RWPE1 (cell line): Measurements from ENCODE around the gene GCH1.
A peak's percentile ranks its signal among the peaks of the same experiment; 100 is the strongest.

ENCODE experiments used
- CTCF ChIA-PET: fragments of 350-600 bp; sonication (Branson Sonifier 250); formaldehyde crosslinking; extraction: SDS; loops from one replicate; lab custom pipeline; 2021; lab: Yijun Ruan, JAX
- POLR2A ChIA-PET: fragments of 400-600 bp; formaldehyde crosslinking; extraction: SDS; loops from one replicate; lab custom pipeline; 2020; ENCODE audit warnings: antibody characterized with exemption; ENCODE audit not compliant: low non-redundant PET; lab: Yijun Ruan, JAX
- DNase-seq: peaks from one replicate; pipeline ENCODE4 v3.0.0; 2012; ENCODE audit warnings: low spot score
- H3K27ac ChIP-seq: fragments of 450-650 bp; 2 replicates; pipeline ENCODE4 v1.5.1; 2017
- TF ChIP-seq, protein P1 (sequence below): fragments of 450-650 bp; conservative IDR thresholded peaks from 2 replicates; pipeline ENCODE4 v1.5.1; 2017; ENCODE audit warnings: low read depth, mild to moderate bottlenecking

Gene GCH1, protein sequence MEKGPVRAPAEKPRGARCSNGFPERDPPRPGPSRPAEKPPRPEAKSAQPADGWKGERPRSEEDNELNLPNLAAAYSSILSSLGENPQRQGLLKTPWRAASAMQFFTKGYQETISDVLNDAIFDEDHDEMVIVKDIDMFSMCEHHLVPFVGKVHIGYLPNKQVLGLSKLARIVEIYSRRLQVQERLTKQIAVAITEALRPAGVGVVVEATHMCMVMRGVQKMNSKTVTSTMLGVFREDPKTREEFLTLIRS

DNA sequence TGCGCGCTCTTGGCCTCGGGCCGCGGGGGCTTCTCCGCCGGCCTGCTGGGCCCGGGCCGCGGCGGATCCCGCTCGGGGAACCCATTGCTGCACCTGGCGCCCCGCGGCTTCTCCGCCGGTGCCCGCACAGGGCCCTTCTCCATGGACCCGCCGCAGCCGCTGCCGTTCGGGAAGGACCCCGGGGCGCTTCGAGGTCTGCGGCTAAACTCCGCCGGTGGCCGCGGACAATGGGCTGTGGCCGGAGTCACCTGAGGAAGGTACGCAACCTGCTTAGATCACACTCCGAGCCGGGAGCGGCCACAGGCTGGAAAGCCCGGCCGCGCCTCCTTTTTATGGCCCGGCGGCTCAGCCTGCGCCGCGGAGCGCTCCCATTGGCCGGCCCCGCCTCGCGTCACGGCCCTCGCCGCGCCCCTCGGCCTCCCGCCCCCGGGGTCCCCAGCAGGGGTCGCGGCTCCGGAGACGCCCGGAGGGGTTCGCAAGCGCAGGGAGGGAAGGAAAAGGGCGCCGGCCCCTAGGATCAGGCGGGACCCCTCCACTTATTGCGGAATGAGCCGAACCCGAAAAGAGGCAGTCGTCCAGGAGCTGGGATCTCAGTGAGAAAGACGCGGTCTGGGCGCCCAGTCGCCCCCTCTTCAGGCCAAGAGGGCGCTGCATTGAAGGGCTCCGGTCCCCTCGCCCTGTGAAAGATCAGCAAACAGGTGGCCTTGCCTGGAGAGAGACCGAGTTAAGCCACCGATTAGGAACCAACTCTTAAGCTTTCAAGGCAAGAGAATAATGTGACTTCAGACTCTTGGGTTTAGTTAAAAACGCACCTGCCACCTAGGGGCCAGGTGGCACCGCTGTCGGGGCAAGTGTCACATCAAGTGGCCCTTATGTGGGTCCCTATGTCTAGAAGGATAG lies at the start of gene GCH1:
GCH1 (minus strand) TSS at position 306 of the 900 bp plus-strand sequence; CDS start at position 143, 163 bp downstream.
- H3K27ac ChIP-seq = peak within 1 kb of the TSS; percentile 57
- DNase-seq = peak; percentile 60
- TF ChIP-seq, protein P1, sequence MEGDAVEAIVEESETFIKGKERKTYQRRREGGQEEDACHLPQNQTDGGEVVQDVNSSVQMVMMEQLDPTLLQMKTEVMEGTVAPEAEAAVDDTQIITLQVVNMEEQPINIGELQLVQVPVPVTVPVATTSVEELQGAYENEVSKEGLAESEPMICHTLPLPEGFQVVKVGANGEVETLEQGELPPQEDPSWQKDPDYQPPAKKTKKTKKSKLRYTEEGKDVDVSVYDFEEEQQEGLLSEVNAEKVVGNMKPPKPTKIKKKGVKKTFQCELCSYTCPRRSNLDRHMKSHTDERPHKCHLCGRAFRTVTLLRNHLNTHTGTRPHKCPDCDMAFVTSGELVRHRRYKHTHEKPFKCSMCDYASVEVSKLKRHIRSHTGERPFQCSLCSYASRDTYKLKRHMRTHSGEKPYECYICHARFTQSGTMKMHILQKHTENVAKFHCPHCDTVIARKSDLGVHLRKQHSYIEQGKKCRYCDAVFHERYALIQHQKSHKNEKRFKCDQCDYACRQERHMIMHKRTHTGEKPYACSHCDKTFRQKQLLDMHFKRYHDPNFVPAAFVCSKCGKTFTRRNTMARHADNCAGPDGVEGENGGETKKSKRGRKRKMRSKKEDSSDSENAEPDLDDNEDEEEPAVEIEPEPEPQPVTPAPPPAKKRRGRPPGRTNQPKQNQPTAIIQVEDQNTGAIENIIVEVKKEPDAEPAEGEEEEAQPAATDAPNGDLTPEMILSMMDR = peak; percentile 50
- ChIA-PET POLR2A (no interaction called here), CTCF (interaction anchor here (0.6 to 1.2 kb wide), 4 partner anchors 22 to 73 kb away, joined by 3 to 5 read pairs (median 3); no protein-coding TSS in a partner anchor)

DNA sequence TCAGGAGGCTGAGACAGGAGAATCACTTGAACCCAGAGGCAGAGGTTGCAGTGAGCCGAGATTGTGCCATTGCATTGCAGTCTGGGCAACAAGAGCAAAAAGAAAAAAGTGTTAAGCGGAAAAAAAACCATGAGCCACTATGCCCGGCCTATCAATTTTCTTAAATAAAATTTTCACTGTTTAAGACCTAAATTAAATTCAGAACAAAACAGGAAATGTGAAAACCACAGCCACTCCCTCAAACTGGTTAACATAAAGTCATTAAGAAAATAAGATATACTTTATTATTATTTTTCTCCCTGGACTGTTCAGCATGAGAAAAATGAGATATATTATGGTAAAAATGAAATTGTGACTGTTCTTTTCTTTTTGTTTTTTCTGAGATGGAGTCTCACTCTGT lies 44.6 kb upstream of the GCH1 start:
- CTCF ChIA-PET = no interaction called here
- H3K27ac ChIP-seq = no peak overlapping the region
- POLR2A ChIA-PET = no interaction called here
- DNase-seq = no peak
- TF ChIP-seq, protein P1 = no peak

DNA sequence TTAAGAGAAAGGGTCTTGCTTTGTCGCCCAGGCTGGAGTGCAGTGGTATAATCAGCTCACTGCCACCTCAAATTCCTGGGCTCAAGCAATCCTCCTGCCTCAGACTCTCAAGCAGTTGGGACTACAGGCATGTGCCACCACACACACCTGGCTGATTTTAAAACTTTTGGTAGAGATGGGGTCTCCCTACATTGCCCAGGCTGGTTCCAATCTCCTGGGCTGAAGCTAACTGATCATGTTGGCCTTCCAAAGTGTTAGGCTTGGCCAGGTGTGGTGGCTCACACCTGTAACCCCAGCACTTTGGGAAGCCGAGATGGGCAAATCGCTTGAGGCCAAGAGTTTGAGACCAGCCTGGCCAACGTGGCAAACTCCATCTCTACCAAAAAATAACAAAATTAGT lies 43.9 kb upstream of the GCH1 start:
- CTCF ChIA-PET = no interaction called here
- POLR2A ChIA-PET = no interaction called here
- TF ChIP-seq, protein P1 = no peak
- DNase-seq = no peak
- no peak overlapping the region for H3K27ac ChIP-seq

DNA sequence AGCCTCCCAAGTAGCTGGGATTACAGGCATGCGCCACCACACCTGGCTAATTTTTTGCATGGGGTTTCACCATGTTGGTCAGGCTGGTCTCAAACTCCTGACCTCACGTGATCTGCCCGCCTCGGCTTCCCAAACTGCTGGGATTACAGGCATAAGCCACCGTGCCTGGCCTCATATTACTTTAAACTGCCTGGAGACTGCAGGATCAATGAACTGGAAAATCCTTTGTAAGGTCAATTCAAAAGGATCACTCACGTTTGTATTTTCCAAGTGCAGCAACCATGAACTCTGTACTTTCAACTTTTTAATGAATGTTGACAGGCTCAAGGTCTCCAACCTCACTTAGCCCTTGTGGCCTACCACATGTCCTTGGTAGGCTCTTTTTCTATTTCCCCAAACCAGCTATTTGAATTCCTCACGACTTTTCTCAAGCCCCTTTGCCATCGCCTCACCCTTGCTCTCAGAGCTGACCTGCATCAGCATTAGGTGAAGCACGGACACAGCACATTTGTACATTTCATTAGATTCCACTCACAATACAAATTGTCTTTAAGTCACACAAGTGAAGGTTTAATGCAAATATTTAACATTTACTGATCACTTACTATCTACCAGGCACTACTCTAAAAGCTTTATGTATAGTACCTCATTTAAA lies 42.2 kb upstream of the GCH1 start:
- DNase-seq = no peak
- H3K27ac ChIP-seq = no peak overlapping the region
- ChIA-PET CTCF (no interaction called here), POLR2A (no interaction called here)
- TF ChIP-seq, protein P1 = no peak

DNA sequence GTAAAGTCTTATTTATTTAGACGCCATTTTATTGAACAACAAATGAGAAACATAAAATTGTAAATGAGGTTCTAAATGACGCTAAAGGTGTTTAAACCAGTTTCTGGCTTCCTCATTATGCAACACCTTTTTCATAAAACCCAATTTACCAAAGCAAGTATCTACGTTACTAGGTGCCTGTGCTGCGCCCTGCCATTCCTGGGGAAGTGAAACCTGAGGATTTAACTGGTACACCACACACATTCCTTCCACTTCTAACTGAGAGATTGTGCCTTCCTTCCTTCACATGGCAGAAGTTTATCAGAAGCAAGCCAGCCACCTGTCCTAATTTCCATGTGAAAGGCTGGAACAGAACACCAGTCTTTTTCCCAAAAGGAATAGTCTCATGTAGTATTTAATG lies 40.3 kb upstream of the GCH1 start:
- TF ChIP-seq, protein P1 = no peak
- ChIA-PET POLR2A (no interaction called here), CTCF (no interaction called here)
- DNase-seq = no peak
- H3K27ac ChIP-seq = no peak overlapping the region

DNA sequence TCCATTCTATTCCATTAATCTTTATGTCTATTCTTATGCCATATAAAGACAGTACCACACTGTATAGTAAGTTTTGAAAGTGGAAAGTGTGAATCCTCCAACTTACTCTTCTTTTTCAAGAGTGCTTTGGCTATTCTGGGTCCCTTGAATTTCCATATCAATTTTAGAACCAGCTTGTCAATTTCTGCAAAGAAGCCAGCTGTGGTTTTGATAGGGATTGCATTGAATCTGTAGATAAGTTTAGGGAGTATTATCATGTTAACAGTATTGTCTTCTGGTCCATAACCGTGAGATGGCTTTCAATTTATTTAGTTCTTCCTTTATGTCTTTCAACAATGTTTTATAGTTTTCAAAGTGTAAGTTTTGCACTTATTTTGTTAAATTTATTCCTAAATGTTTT lies 34.2 kb upstream of the GCH1 start:
- POLR2A ChIA-PET = no interaction called here
- CTCF ChIA-PET = no interaction called here
- H3K27ac ChIP-seq = no peak overlapping the region
- TF ChIP-seq, protein P1 = no peak
- DNase-seq = no peak
